HG03354 (cell line): Measurements from ENCODE around the gene CCDC68.

Source experiments
- ATAC-seq: cut with Tn5 transposase; IDR thresholded peaks from one replicate; pipeline ENCODE4 v1.9.1; 2021; ENCODE audit warnings: mild to moderate bottlenecking; ENCODE audit not compliant: unreplicated experiment, poor library complexity, severe bottlenecking

Gene CCDC68

DNA sequence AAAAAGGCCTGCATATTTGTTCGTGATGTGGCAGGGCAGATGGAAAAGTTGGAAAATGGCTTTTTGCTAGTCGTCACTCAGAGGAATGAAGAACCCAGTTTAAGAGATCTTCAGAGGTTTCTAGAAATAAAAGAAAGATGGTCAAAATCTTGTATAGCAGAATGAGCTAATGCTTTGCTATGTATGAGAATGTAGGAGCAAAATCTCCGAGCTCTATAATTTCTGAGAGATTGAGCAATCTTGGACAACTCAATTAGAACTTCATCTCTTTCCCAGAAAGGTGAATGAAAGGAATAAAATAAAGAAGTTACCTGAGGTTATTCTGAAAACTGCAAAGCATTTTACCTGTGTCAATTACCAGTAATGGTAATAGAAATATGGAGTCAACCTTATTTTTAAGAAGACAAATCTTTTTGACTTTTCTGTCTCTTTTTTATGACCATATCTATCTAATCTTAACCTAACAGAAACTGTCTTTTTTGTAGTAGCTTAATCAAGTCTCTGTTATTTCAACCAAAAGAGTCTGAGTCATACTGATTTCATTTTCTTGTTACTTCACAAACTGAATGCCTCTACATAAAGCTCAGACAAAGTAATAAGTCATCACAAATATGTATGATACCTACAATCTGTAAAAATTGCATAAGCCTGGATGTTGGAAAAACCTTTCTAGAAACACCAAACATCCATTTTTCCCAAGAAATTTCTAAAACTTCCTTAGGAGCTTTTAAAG lies 32.5 kb downstream of the CCDC68 start:
- no peak for ATAC-seq

DNA sequence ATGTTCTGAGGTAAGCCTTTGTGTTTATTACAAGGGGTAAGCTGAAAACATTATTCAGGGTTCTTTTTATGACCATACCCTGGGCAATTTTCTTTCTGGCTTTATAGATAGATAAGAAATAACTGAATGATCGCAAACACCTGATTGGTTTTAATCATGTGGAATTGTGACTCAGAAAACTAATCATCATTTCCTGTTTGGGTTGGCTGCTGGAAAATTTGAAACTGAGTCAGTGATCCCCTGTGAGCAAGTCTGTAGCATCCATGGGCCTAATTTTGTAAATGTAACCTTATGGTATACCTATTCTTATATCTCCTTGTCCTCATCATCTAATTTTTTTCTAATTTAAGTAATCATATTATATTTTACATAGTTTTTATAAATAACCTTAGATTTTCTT lies 34.3 kb downstream of the CCDC68 start:
- ATAC-seq, result no peak

DNA sequence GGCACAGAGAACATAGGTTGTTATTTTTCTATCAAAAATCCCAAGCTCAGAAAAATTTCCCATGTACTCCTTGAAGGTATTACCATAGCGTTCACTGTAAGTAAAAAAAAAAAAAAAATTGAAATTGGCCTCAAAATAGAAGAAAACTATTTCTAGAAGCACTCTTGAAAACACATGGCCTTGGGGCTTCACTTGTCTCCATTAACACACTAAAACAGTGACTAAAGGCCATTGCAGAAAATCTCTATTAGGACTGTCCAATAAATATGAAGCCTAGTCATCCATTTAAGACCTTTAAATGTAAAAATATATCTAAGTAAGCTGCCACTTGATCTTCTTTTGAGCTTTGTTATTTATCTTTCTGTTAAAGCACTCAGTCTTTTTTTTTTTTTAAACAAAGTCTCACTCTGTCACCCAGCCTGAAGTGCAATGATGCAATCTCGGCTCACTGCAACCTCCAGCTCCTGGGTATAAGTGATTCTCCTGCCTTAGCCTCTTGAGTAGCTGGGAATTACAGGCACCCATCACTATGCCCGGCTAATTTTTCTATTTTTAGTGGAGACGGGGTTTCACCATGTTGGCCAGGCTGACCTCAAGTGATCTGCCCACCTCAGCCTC lies 35.8 kb downstream of the CCDC68 start:
- no peak for ATAC-seq

DNA sequence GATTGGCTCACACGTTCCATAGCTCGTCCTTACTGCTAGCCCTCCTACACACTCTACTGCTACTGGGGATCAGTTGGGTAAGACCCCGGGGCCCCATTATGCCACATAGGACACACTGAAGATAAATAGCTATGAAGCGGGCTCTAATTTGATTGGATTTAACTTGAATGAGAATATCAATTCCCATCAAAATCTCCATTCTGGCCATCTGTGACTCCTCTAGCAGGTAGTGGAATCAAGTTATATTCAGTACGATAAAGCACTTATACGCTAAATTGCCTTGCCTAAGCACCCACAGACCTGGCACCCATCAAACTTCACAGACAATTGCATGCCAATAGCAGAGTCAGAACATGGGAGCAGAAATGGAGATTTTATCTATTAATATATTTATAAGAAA lies 39.8 kb downstream of the CCDC68 start:
- no peak for ATAC-seq

DNA sequence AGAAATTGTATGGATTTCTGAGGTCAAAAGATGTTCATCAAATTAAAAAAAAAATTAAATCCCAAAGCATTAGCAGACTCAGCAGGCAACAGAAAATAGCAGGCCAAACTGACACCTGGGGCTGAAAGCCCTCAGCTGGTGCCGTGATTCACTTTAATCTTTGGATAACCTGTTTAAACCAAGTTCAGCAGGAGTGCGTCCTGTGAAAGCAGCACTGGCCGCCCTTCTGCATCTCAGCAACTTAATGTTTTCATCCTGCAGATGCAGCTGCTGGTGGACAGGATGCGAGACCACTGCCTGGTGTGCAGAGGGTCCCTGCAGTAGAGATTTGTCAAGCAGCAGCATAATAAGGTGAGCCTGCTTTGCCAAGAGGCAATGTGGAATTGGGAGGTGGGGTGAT lies 41.2 kb downstream of the CCDC68 start:
- no peak for ATAC-seq

DNA sequence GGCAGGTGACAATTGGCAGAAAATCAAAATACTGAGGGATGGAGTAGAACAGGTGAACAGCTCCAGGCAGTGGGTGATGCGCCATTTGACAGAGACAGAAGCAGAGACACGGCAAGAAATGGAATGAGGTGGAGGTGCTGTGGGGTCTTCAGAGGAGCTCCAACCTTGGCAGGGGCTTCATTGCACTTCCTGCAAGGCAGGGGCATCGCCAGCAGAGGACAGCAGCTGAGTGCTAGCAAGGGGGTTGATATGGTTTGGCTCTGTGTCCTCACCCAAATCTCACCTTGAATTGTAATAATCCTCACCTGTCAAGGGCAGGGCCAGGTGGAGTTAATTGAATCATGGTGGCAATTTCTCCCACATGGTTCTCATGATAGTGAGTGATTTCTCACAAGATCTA lies 42.8 kb downstream of the CCDC68 start:
- ATAC-seq, result no peak

DNA sequence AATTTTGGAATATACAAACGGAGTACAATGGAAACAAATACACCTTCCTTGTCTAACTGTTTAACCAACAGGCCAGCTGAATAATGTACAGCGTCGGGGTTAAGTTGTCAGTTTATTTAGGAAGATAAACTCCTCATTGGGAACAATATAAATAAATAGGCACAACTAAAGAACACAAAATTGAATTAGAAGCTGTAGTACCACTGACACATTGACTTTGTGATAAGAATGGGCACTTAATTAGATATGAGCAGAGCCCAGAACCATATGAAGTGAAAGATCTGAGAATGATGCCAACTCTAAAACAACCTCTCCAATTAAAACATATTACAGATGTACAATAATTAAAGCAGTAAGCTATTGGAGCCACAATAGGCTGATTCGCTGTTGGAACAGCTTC lies 44.4 kb downstream of the CCDC68 start:
- ATAC-seq, result no peak

DNA sequence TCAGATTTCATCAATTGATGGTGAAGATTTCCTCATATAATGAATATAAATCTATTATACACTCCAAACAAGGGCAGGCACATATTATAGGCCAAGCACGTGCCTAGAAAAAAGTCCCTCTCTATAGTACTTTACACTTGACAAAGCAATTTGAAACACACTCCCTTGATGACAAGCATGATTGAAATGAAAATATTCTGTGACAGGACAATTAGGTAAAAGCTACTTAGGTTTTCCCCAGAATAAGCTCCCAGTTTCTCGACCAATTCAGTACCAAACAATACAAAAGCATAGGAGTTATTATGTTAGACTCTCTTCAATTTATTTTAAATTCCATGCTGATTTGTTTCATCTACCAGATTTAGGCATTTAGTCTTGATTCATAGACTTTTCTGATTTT lies 47.7 kb downstream of the CCDC68 start:
- ATAC-seq, result no peak

DNA sequence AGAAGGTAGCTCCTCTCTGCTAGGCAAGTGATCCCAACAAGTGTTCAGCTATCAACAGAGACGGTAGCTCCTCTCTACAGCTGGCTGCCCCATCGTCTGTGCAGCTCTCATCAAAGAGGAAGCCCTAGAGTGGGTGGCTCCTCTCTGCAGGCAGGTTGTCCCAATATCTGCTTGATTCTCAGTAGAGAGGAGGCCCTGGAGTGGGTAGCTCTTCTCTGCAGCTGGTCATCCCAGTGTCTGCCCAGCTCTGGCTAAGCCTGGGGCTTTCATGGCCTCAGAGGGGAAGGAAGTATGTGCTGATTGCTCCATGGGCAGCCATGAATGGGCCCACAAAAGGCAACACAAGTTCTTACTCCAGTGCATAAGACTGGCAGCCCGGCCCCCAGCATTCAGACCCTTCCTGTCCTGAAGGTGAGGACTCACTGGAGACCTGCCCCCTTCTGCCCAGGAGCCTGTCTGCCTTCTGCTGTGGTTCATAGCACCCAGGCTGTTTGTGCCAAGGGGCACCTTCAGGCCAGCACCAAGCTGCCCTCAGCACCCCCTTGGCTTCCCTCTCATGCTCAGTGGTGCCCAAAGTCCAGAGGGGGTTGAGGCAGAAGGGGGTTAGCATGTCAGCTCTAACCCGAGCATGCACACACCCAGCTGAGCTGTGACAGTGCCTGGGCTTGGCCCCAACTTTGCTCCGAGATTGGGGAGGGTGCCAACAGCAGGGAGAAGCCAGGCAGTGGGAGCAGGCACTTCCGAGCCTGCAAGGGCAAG lies 48.9 kb downstream of the CCDC68 start:
- no peak for ATAC-seq

DNA sequence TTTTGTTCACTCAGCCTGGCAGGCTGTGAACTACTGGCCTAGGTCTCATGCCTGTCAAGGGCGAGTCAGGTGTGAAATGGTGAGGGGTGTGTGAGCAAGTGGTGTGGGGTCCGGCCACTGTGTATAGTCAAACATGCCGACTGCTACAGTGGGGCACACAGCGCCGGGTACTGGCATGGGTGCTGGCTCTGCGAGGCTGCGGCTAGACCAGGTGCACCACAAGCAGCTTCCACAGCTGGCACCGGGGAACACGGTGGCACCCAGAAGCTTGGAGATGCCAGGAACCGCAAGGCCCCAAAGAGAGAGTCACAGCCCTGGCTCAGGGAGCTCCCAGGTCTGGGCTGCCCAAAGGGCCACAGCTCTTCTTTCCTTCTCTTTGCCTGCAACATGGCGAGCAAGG lies 49.7 kb downstream of the CCDC68 start:
- no peak for ATAC-seq

DNA sequence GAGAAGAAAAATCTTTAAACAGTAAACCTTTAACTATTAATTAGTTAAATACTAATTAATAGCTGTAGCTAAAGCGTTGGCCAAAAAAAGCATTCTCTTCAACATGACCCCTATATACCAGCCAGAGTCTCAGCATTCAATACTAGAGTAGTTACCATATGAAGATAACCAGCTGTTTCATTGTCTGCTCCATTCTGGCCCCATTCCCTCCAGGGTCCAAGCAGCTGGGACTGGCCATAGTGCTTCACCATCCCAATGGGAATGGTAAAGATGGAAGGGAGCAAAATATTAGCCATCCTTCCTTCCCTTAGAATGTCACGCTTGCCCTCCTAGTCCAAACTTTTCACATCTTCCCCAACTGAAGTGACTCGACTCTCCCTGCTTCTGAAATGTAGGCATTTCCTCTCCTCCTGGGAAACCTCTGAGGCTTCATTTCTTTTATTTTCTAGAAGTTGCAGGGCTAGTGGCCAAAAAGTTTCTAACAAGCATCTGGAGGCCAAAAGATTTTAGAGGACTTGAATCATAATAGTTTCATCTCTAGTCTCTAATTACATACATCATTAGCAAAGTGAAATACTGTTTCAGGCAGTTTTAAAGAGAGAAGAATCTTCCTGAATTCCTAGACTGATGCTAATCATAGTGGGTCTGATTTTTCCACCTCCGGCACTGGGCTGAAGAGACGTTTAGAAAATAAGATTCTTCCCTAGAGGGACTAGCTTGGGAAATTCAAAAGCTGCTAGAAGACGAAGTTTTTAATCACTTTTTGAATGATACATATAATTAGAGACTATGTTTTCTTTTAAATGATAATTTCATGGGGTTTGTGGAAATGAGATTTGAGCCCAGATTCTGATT lies 52.7 kb downstream of the CCDC68 start:
- no peak for ATAC-seq

DNA sequence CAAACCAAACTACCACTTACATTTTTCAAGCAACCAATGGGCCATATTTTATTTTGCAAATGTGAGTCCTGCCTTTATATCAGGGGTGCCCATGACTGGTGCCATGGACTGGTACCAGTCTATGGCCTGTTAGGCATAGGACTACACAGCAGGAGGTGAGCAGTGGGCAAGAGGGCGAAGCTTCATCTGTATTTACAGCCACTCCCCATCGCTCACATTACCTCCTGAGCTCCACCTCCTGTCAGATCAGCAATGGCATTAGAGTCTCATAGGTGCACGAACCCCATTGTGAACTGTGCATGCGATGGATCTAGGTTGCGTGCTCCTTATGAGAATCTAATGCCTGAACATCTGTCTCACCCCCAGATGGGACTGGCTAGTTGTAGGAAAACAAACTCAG lies 53.6 kb downstream of the CCDC68 start:
- no peak for ATAC-seq

DNA sequence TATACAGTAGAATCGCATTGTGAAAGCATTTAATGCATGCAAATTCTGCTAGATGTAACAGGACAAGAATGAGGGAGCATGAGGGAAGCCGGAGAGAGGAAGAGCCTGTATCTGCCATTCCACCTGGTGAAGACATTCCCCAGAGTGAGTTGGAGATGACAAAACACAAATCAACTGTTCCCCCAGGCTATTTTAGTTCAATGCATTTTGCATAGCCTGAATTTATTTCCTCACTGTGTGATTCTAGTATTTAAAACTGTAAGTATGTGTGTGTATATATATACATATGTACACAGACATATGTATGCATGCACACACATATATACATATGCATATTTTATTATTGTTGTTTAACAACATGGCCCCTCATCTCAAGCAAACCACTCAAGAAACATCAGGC lies 54.7 kb downstream of the CCDC68 start:
- ATAC-seq, result no peak

DNA sequence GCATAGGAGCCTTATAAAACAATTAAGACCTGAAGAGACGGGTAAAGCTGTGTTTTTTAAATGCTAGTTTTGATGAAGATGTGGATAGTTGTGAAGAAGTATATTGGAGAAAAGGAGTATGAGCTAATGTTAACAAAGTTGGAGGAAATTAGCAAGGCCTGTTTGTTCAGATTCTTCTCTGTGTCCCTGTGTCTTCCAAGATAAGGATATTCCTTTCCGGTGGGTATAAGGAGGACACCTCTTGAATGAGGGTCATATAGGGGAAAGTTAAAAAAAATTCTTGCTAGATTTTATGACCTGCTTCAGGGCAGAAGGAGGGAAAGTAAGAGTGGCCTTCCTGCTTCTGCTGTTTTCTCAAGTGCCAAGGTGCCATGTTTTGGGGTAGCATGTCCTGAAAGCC lies 59.0 kb downstream of the CCDC68 start:
- no peak for ATAC-seq

DNA sequence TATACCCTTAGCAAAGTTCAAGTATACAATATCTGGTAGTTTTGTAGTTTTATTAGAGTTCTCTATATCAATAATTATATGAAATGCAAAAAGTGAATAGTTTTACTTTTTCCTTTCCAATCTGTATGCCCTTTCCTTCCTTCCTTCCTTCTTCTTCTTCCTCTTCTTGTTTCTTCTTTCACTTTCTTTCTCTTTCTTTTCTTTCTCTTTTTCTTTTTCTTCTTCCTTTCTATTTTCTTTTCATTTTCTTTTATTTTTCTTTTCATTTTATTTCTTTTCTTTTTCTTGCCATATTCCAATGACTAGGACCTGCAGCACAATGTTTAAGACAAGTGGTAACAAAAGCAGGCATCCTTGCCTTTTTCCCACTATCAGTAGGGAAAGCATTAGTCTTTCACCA lies 59.8 kb downstream of the CCDC68 start:
- ATAC-seq, result no peak

DNA sequence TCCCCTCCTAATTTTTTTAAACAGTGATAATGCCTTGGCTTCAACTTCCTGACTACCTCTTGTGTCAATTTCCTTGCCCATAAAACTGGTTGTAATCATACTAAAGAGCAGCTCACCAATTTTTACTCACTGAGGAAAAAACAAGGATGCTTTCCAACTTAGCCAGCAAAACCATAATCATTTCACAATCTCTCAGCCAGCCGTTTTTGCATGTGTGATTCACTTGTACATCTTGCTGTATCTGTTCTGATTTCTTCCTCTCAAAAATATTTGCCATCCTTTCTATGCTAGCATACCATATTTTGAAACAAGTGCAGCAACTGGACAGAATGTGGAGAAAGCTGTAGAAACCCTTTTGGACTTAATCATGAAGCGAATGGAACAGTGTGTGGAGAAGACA lies 70.3 kb downstream of the CCDC68 start:
- ATAC-seq, result no peak

DNA sequence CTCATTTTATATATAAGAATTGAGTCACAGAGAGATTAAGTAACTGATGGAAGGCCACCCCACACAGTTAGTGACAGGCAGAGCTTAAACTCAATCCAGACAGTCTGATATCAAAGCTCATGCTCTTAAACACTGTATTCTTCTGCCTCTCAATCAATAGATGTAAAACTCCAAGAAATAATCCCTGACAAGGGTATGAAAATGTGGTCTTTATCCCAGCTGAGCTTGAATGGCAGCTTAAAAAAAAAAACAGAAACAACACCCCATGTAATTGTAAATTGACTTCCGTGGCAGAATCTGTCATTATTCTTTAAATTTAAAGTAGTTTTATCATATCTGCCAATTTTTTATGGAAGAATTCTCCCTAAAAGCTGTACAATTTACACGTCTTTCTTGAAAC lies 70.9 kb downstream of the CCDC68 start:
- no peak for ATAC-seq

DNA sequence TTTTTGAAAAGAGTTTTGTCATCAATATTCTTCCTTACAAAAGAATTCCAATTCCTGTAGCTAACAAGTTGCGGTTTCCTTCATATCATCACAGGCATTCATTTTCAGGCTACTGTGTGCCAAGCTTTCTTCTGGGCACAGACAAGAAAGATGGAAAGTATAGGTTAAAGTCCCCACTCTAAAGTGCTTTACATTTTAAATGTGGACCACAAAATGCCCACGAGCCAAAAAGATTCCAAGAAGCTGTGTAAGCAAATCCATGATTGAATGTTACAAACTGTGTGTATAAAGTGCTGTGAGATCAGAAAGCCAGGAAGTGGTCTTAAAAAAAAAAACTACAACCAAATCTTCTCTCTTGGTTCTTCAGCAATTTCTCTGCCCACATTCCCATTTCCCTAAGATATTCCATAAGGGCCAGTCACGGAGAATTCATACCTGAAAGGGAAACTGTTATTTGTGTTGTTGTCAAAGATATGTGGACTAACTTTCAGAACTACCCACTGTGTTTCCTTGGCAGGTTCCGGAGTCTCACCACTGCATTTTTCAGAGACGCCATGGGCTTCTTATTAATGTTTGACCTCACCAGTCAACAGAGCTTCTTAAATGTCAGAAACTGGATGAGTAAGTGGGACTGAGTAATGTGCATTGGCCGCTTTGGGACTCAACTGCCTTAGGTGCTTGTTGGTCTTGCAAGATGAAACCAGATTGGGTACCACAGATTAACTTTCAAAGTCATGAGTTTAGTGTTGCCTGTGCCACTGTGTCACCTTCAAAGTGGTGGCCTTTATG lies 75.3 kb downstream of the CCDC68 start:
- no peak for ATAC-seq

DNA sequence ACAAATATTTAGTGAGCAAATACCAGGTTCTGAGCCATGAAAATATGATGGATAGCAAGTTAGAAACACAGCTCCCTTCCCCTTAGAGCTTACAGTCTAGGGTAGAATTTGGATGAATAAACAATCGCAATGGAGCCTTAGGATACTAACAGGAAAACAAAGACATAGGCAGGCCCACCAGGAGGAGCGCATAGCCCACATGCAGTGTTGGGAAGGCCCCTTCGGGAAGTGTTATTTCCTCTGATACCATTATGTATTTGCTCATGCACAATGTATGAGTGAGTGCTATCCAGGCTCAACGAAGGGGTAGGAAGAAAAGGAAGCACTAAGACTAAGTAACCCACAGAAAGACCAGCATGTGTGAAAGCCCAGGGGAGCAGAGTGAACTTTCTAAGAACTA lies 76.9 kb downstream of the CCDC68 start:
- ATAC-seq, result no peak
